PC-3 (cell line): ENCODE results near the gene APOH. TPM values are rescaled to one million over a fixed set of nuclear protein-coding genes. Genes with fewer than 3 reads are reported as not detected.

ENCODE experiments used
- ATAC-seq: fragments of 200-7000 bp; cut with Tn5 transposase; 2 replicates; pipeline ENCODE4 v1.9.1; 2020; ENCODE audit warnings: mild to moderate bottlenecking, moderate library complexity
- BruUV-seq: library from RNA; stranded (reverse); fragments of 400-500 nt; replicated peaks from 2 replicates; lab custom pipeline; 2021; lab: Mats Ljungman, UMichigan
- CTCF ChIA-PET: fragments of 300-600 bp; sonication (Branson Sonifier 250); formaldehyde crosslinking; loops from one replicate; lab custom pipeline; 2022; ENCODE audit warnings: antibody characterized with exemption; lab: Charles Lee
- POLR2A ChIA-PET: fragments of 300-600 bp; sonication (Branson Sonifier 250); formaldehyde crosslinking; loops from one replicate; lab custom pipeline; 2022; ENCODE audit warnings: antibody characterized with exemption; ENCODE audit not compliant: unreplicated experiment; lab: Charles Lee
- DNase-seq: peaks from one replicate; pipeline ENCODE4 v3.0.0-alpha.2; 2015
- H2AFZ ChIP-seq: fragments of 300-600 bp; sonication (generic); 2 replicates; pipeline ENCODE4 v1.6.0; 2016; ENCODE audit warnings: antibody characterized with exemption, low read length
- H3F3A ChIP-seq: fragments of 300-600 bp; sonication (generic); one replicate; pipeline ENCODE4 v1.6.0; 2017; ENCODE audit warnings: antibody characterized with exemption, low read length, control low read depth, mild to moderate bottlenecking; ENCODE audit not compliant: unreplicated experiment
- H3K27ac ChIP-seq: fragments of 300-600 bp; sonication (generic); 2 replicates; pipeline ENCODE4 v1.5.1; 2016; ENCODE audit warnings: mild to moderate bottlenecking, low read length
- H3K27me3 ChIP-seq: fragments of 300-600 bp; sonication (generic); 2 replicates; pipeline ENCODE4 v1.6.1; 2016; ENCODE audit warnings: low read length, mixed read lengths
- H3K36me3 ChIP-seq: fragments of 300-600 bp; sonication (generic); 2 replicates; pipeline ENCODE4 v1.6.1; 2016; ENCODE audit warnings: low read depth, mixed run types, low read length, mixed read lengths
- H3K4me1 ChIP-seq: fragments of 300-600 bp; sonication (generic); 2 replicates; pipeline ENCODE4 v1.5.1; 2016; ENCODE audit warnings: low read length; ENCODE audit not compliant: insufficient read depth
- H3K4me2 ChIP-seq: fragments of 300-600 bp; sonication (generic); 2 replicates; pipeline ENCODE4 v1.6.0; 2016; ENCODE audit warnings: low read length
- H3K4me3 ChIP-seq: fragments of 300-600 bp; sonication (generic); 2 replicates; pipeline ENCODE4 v1.5.1; 2016; ENCODE audit warnings: mild to moderate bottlenecking, low read length, mixed read lengths
- H3K79me2 ChIP-seq: fragments of 300-600 bp; sonication (generic); 2 replicates; pipeline ENCODE4 v1.6.1; 2017; ENCODE audit warnings: low read length, mixed read lengths
- H3K9ac ChIP-seq: fragments of 300-600 bp; sonication (generic); 2 replicates; pipeline ENCODE4 v1.6.0; 2016; ENCODE audit warnings: mild to moderate bottlenecking, low read length
- H3K9me2 ChIP-seq: fragments of 300-600 bp; sonication (generic); replicated peaks from 2 replicates; pipeline ENCODE4 v1.6.1; 2016; ENCODE audit warnings: mixed run types, low read length, mixed read lengths
- H3K9me3 ChIP-seq: fragments of 300-600 bp; sonication (generic); 2 replicates; pipeline ENCODE4 v1.6.1; 2016; ENCODE audit warnings: low read length, mixed read lengths
- H4K20me1 ChIP-seq: fragments of 300-600 bp; sonication (generic); 2 replicates; pipeline ENCODE4 v1.6.1; 2016; ENCODE audit warnings: low read length, mixed read lengths
- CTCF ChIP-seq: fragments of 300-600 bp; sonication (generic); conservative IDR thresholded peaks from 2 replicates; pipeline ENCODE4 v1.5.1; 2017; ENCODE audit warnings: antibody characterized with exemption, low read depth, mild to moderate bottlenecking, low read length
- EZH2 ChIP-seq: fragments of 300-600 bp; sonication (generic); IDR thresholded peaks from one replicate; pipeline ENCODE4 v1.6.1; 2017; ENCODE audit warnings: antibody characterized with exemption, mild to moderate bottlenecking, low read length; ENCODE audit not compliant: unreplicated experiment
- EZH2phosphoT487 ChIP-seq: fragments of 300-600 bp; sonication (generic); IDR thresholded peaks from 2 replicates; pipeline ENCODE4 v1.6.1; 2018; ENCODE audit warnings: mild to moderate bottlenecking, antibody characterized with exemption, low read length, borderline replicate concordance
- intact Hi-C: fragments of 100-400 bp; cut with micrococcal nuclease; formaldehyde crosslinking; loops from 2 replicates; pipeline ENCODE4 v1.9.0; 2023
- total RNA-seq: library from RNA; depleted of rRNA; stranded (reverse); fragments of >200 nt; gene quantifications from 2 replicates; pipeline ENCODE4 v1.2.3, GENCODE V29; 2014

APOH gene
- total RNA-seq, 1 experiment from 2014 or later = not detected

GRCh38 chr17:66272811-66273585, 43.8 kb upstream of the APOH start:
- H3K9me2 ChIP-seq = no peaks in the 10 kb centered on the region
- ATAC-seq = peak; percentile 39
- CTCF ChIA-PET = interaction anchor here (0.6 kb wide), 3 partner anchors 210 to 1288 kb away, joined by 3 to 4 read pairs (median 3); no protein-coding TSS in a partner anchor
- H3K9me3 ChIP-seq = no peaks in the 10 kb centered on the region
- POLR2A ChIA-PET = interaction anchor here (0.6 kb wide), 6 partner anchors 31 to 1673 kb away, joined by 3 to 10 read pairs (median 4); no protein-coding TSS in a partner anchor
- TF ChIP-seq CTCF (no peak), EZH2 (no peak), EZH2phosphoT487 (no peak)
- no TSS peak for BruUV-seq
- peak; percentile 96 for DNase-seq
- H3K4me3 ChIP-seq = peak overlapping the region; percentile 56
- no peaks in the 10 kb centered on the region for H3K27me3 ChIP-seq
- peak overlapping the region; percentile 94 for H3K27ac ChIP-seq
- peaks cover 63% of the 10 kb centered on the region for H3K4me1 ChIP-seq
- H3K4me2 ChIP-seq = peak overlapping the region; percentile 81
- intact Hi-C loops = loop anchor here (1.0 to 5.0 kb wide), 4 partner anchors 30 to 250 kb away; partner anchors contain the start of gene PRKCA
- H4K20me1 ChIP-seq = no peaks in the 10 kb centered on the region
- H3K79me2 ChIP-seq = no peaks in the 10 kb centered on the region
- H2AFZ ChIP-seq = peak overlapping the region; percentile 37
- no peaks in the 10 kb centered on the region for H3K36me3 ChIP-seq
- H3K9ac ChIP-seq = peak overlapping the region; percentile 74
- peaks cover 20% of the 10 kb centered on the region for H3F3A ChIP-seq

- Histone ChIP-seq H3K79me2 (no peaks in the 10 kb centered on the region), H3K4me3 (no peak overlapping the region), H3K4me1 (peaks cover 56% of the 10 kb centered on the region), H3K4me2 (no peak overlapping the region), H3K9me2 (no peaks in the 10 kb centered on the region), H3K27me3 (no peaks in the 10 kb centered on the region), H3K9ac (no peak overlapping the region), H3K36me3 (no peaks in the 10 kb centered on the region), H4K20me1 (no peaks in the 10 kb centered on the region), H2AFZ (no peak overlapping the region), H3K9me3 (no peaks in the 10 kb centered on the region), H3F3A (peaks cover 20% of the 10 kb centered on the region), H3K27ac (peak overlapping the region; percentile 94)
- intact Hi-C loops = loop anchor here (5.0 kb wide), 2 partner anchors 191 to 236 kb away; no protein-coding TSS in a partner anchor
- DNase-seq (no peak), ATAC-seq (no peak)
- TF ChIP-seq CTCF = no peak
- no peak for TF ChIP-seq EZH2phosphoT487
- TF ChIP-seq EZH2 = no peak
- BruUV-seq = no TSS peak
- POLR2A ChIA-PET = no interaction called here
- CTCF ChIA-PET = no interaction called here
Observed at GRCh38 chr17:66271512-66271911, 42.3 kb upstream of the APOH start.

- H3K79me2 ChIP-seq = no peaks in the 10 kb centered on the region
- BruUV-seq = no TSS peak
Observed at GRCh38 chr17:66270106-66270505, 40.9 kb upstream of the APOH start.

More at GRCh38 chr17:66270106-66270505, 40.9 kb upstream of the APOH start:
- no peak overlapping the region for H3K4me3 ChIP-seq
- ChIA-PET POLR2A (no interaction called here), CTCF (no interaction called here)
- peaks cover 15% of the 10 kb centered on the region for H3F3A ChIP-seq
- H2AFZ ChIP-seq = no peak overlapping the region
- H3K9me2 ChIP-seq = no peaks in the 10 kb centered on the region
- H3K27me3 ChIP-seq = no peaks in the 10 kb centered on the region
- no peaks in the 10 kb centered on the region for H3K9me3 ChIP-seq
- no peaks in the 10 kb centered on the region for H4K20me1 ChIP-seq
- TF ChIP-seq EZH2 = no peak
- TF ChIP-seq EZH2phosphoT487 = no peak
- TF ChIP-seq CTCF = no peak
- no peak for DNase-seq
- H3K27ac ChIP-seq = no peak overlapping the region
- no peak overlapping the region for H3K9ac ChIP-seq
- H3K36me3 ChIP-seq = no peaks in the 10 kb centered on the region
- H3K4me1 ChIP-seq = peaks cover 45% of the 10 kb centered on the region
- intact Hi-C loops = loop anchor here (5.0 kb wide), 2 partner anchors 192 to 237 kb away; no protein-coding TSS in a partner anchor
- peak overlapping the region; percentile 26 for H3K4me2 ChIP-seq
- ATAC-seq = no peak
